ENCODE results near the gene PFN3. TPM values are rescaled to one million over a fixed set of nuclear protein-coding genes. Genes with fewer than 3 reads are reported as not detected.

The PFN3 gene
- polyA plus RNA-seq, 1 donor (not counting 4 experiments of a cell fraction or from before 2014, with no cell fraction given), result not detected

DNA sequence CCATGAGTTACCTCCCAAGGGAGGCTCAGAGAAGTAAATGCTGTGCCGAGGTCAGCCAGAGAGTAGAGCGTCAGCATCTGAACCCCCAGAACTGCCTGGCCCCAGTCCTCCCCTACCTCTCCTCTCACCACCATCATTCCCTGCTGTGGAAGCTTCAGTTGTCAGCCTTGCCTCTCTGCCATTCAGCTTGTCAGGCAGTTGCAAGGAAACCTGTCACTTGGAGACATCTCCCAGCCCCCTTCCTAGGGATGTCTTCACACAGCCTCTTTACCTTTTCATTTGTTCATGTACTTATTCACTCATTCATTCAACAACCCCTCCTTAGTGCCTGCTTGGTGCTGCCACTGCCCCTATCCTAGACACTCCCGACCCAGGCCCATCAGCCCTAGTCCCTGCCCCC, 40.6 kb downstream of the PFN3 start:
- Histone ChIP-seq H3K36me3 (ENCODE audit: control insufficient read depth in 2 of 2, extremely low read depth in 1 of 2, insufficient read depth in 2 of 2, low read length in 2 of 2) (no peaks in the 10 kb centered on the region), H4K20me1 (ENCODE audit: control insufficient read depth, extremely low read depth, insufficient read depth, low read length) (no peaks in the 10 kb centered on the region), H2AFZ (ENCODE audit: control insufficient read depth, low read length) (no peak overlapping the region), H3K9ac (ENCODE audit: control insufficient read depth, extremely low read depth, insufficient read depth, low read length) (no peak overlapping the region), H3K9me3 (ENCODE audit: control insufficient read depth, low read depth, low read length) (no peaks in the 10 kb centered on the region), H3K79me2 (ENCODE audit: control insufficient read depth, insufficient read depth, low read length) (no peaks in the 10 kb centered on the region), H3K27me3 (ENCODE audit: control insufficient read depth, extremely low read depth, insufficient read depth, low read length) (no peaks in the 10 kb centered on the region), H3K27ac (ENCODE audit: control insufficient read depth, insufficient read depth, low read length) (no peak overlapping the region), H3K9me1 (ENCODE audit: control insufficient read depth, extremely low read depth, insufficient read depth, low read length) (no peaks in the 10 kb centered on the region), H3K4me2 (ENCODE audit: control insufficient read depth, extremely low read depth, insufficient read depth, low read depth, low read length) (no peak overlapping the region), H3K4me3 (ENCODE audit: control insufficient read depth in 2 of 3, extremely low read depth in 1 of 3, insufficient read depth in 2 of 3, low read depth in 1 of 3, low read length in 3 of 3) (no peak overlapping the region), H3K4me1 (ENCODE audit: control insufficient read depth, extremely low read depth, insufficient read depth, low read length) (peaks cover 39% of the 10 kb centered on the region)
- DNase-seq (ENCODE audit: low read depth, low spot score) (no peak), FAIRE-seq (no peak)
- TF ChIP-seq EZH2 (IDR thresholded peaks at IDR 0.05; ENCODE audit: low read length), result no peak
- TF ChIP-seq, protein P1, sequence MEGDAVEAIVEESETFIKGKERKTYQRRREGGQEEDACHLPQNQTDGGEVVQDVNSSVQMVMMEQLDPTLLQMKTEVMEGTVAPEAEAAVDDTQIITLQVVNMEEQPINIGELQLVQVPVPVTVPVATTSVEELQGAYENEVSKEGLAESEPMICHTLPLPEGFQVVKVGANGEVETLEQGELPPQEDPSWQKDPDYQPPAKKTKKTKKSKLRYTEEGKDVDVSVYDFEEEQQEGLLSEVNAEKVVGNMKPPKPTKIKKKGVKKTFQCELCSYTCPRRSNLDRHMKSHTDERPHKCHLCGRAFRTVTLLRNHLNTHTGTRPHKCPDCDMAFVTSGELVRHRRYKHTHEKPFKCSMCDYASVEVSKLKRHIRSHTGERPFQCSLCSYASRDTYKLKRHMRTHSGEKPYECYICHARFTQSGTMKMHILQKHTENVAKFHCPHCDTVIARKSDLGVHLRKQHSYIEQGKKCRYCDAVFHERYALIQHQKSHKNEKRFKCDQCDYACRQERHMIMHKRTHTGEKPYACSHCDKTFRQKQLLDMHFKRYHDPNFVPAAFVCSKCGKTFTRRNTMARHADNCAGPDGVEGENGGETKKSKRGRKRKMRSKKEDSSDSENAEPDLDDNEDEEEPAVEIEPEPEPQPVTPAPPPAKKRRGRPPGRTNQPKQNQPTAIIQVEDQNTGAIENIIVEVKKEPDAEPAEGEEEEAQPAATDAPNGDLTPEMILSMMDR (optimal IDR thresholded peaks at IDR 0.05 in 1 of 3, IDR thresholded peaks at IDR 0.05 in 1 of 3, conservative IDR thresholded peaks at IDR 0.05 in 1 of 3; ENCODE audit: extremely low read depth in 1 of 3, insufficient read depth in 2 of 3, low read length in 3 of 3), result no peak
- dilution Hi-C loops (cut with MboI; ENCODE audit: extremely low pct_ligation_motif_present, low sequenced_read_pairs), result no loop called here

DNA sequence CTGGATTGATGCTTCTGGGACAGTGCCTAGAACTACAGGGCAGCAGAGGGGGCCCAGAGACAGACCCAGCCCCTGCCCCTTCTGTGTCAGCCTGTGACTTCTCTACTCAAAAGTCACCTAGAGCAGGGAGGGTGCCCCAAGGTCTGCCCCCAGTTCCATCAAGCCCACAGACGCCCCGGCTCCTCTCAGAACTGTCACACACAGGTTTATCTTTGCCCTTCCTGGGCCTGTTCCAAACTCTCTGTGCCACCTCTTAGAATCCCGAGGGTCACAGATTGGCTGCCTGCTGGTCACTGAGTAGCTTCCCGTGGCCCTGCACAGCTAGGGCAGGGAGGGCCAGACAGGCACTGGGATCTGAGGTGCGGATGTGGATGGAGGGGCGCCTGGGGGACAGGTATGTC, 41.0 kb downstream of the PFN3 start:
- FAIRE-seq (no peak), DNase-seq (ENCODE audit: low read depth, low spot score) (no peak)
- Histone ChIP-seq H4K20me1 (ENCODE audit: control insufficient read depth, extremely low read depth, insufficient read depth, low read length) (no peaks in the 10 kb centered on the region), H2AFZ (ENCODE audit: control insufficient read depth, low read length) (no peak overlapping the region), H3K9ac (ENCODE audit: control insufficient read depth, extremely low read depth, insufficient read depth, low read length) (no peak overlapping the region), H3K27ac (ENCODE audit: control insufficient read depth, insufficient read depth, low read length) (no peak overlapping the region), H3K79me2 (ENCODE audit: control insufficient read depth, insufficient read depth, low read length) (no peaks in the 10 kb centered on the region), H3K4me2 (ENCODE audit: control insufficient read depth, extremely low read depth, insufficient read depth, low read depth, low read length) (no peak overlapping the region), H3K4me3 (ENCODE audit: control insufficient read depth in 2 of 3, extremely low read depth in 1 of 3, insufficient read depth in 2 of 3, low read depth in 1 of 3, low read length in 3 of 3) (no peak overlapping the region), H3K27me3 (ENCODE audit: control insufficient read depth, extremely low read depth, insufficient read depth, low read length) (no peaks in the 10 kb centered on the region), H3K36me3 (ENCODE audit: control insufficient read depth in 2 of 2, extremely low read depth in 1 of 2, insufficient read depth in 2 of 2, low read length in 2 of 2) (no peaks in the 10 kb centered on the region), H3K9me1 (ENCODE audit: control insufficient read depth, extremely low read depth, insufficient read depth, low read length) (no peaks in the 10 kb centered on the region), H3K4me1 (ENCODE audit: control insufficient read depth, extremely low read depth, insufficient read depth, low read length) (peaks cover 39% of the 10 kb centered on the region), H3K9me3 (ENCODE audit: control insufficient read depth, low read depth, low read length) (no peaks in the 10 kb centered on the region)
- TF ChIP-seq, protein P1 (optimal IDR thresholded peaks at IDR 0.05 in 1 of 3, IDR thresholded peaks at IDR 0.05 in 1 of 3, conservative IDR thresholded peaks at IDR 0.05 in 1 of 3; ENCODE audit: extremely low read depth in 1 of 3, insufficient read depth in 2 of 3, low read length in 3 of 3), result no peak
- TF ChIP-seq EZH2 (IDR thresholded peaks at IDR 0.05; ENCODE audit: low read length), result no peak
- dilution Hi-C loops (cut with MboI; ENCODE audit: extremely low pct_ligation_motif_present, low sequenced_read_pairs), result no loop called here

Measured in keratinocyte (primary cell).